Activated CD8-positive, alpha-beta T cell treated with anti-CD3 and anti-CD28 coated beads for 36 hours (primary cell): ENCODE results near the gene MRPS21. TPM values are rescaled to one million over a fixed set of nuclear protein-coding genes. Genes with fewer than 3 reads are reported as not detected.
A peak's percentile ranks its signal among the peaks of the same experiment; 100 is the strongest.
"Not testable (repeated sequence)": the region's sequence is repeated elsewhere in the genome, so short reads cannot be mapped to it uniquely, and the experiment has no call there.

Source experiments
- ATAC-seq: fragments of 200-7000 bp; cut with Tn5 transposase; one replicate; pipeline ENCODE4 v1.10.0; 2021; ENCODE audit warnings: mild to moderate bottlenecking, moderate library complexity
- CTCF ChIA-PET: fragments of 350-600 bp; sonication (Branson Sonifier 250); formaldehyde crosslinking; loops from one replicate; lab custom pipeline; 2021; ENCODE audit warnings: antibody characterized with exemption; lab: Charles Lee
- POLR2A ChIA-PET: fragments of 350-600 bp; sonication (Branson Sonifier 250); formaldehyde crosslinking; loops from one replicate; lab custom pipeline; 2021; ENCODE audit warnings: antibody characterized with exemption; lab: Charles Lee
- DNase-seq: peaks from one replicate; pipeline ENCODE4 v3.0.0-alpha.2; 2020
- H3K27ac Mint-ChIP-seq: one replicate; pipeline ENCODE4 v1.8.0; 2021; ENCODE audit warnings: mild to moderate bottlenecking, mixed read lengths
- H3K27me3 Mint-ChIP-seq: one replicate; pipeline ENCODE4 v1.8.0; 2021; ENCODE audit warnings: mixed read lengths
- H3K36me3 Mint-ChIP-seq: one replicate; pipeline ENCODE4 v1.8.0; 2021; ENCODE audit warnings: low read depth, mixed read lengths
- H3K4me1 Mint-ChIP-seq: one replicate; pipeline ENCODE4 v1.8.0; 2021; ENCODE audit warnings: low read depth, mixed read lengths
- H3K4me3 Mint-ChIP-seq: one replicate; pipeline ENCODE4 v1.8.0; 2021; ENCODE audit warnings: mild to moderate bottlenecking, moderate library complexity, mixed read lengths
- H3K9me3 Mint-ChIP-seq: one replicate; pipeline ENCODE4 v1.8.0; 2021; ENCODE audit warnings: mixed read lengths
- intact Hi-C: fragments of 100-400 bp; cut with micrococcal nuclease; formaldehyde crosslinking; loops from one replicate; pipeline ENCODE4 v1.10.0; 2022
- total RNA-seq, 2 experiments: library from RNA; stranded (reverse); gene quantifications; one replicate each; pipeline ENCODE4 v1.2.3, GENCODE V29; 2021
- TF ChIP-seq, protein P1 (sequence below): fragments of 200-600 bp; IDR thresholded peaks from one replicate; pipeline ENCODE4 v1.8.0; 2022; ENCODE audit warnings: antibody characterized with exemption, mild to moderate bottlenecking

Gene MRPS21
- total RNA-seq, 2 experiments from 2014 or later, result 73.4 to 81.9 TPM

DNA sequence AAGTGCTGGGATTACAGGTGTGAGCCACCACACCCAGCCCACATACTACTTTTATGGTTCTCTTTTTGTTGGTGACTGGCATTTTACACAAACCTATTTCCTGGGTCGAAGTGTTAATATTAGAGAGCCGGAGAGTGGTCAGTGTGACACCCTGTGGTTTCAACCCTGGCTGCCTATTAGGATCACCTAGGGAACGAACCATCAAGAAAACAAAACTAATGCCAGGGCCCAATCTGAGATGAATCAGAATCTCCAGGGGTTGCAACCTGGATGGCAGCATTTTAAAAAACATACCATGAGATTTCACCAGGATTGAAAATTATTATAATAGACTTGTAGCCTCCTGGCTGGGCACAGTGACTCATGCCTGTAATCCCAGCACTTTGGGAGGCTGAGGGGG is 6.1 kb downstream of the MRPS21 start:
- H3K4me3 Mint-ChIP-seq, result no peak overlapping the region
- DNase-seq, result no peak
- POLR2A ChIA-PET, result interaction anchor here (1.0 kb wide), 1 partner anchor 22 kb away, joined by 3 read pairs; the partner anchor contains the start of gene PRPF3
- H3K27me3 Mint-ChIP-seq, result no peaks in the 10 kb centered on the region
- intact Hi-C loops, result no loop called here
- peaks cover 30% of the 10 kb centered on the region for H3K4me1 Mint-ChIP-seq
- peaks cover 53% of the 10 kb centered on the region for H3K36me3 Mint-ChIP-seq
- no peak overlapping the region for H3K27ac Mint-ChIP-seq
- TF ChIP-seq, protein P1, sequence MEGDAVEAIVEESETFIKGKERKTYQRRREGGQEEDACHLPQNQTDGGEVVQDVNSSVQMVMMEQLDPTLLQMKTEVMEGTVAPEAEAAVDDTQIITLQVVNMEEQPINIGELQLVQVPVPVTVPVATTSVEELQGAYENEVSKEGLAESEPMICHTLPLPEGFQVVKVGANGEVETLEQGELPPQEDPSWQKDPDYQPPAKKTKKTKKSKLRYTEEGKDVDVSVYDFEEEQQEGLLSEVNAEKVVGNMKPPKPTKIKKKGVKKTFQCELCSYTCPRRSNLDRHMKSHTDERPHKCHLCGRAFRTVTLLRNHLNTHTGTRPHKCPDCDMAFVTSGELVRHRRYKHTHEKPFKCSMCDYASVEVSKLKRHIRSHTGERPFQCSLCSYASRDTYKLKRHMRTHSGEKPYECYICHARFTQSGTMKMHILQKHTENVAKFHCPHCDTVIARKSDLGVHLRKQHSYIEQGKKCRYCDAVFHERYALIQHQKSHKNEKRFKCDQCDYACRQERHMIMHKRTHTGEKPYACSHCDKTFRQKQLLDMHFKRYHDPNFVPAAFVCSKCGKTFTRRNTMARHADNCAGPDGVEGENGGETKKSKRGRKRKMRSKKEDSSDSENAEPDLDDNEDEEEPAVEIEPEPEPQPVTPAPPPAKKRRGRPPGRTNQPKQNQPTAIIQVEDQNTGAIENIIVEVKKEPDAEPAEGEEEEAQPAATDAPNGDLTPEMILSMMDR, result no peak
- no peaks in the 10 kb centered on the region for H3K9me3 Mint-ChIP-seq
- ATAC-seq, result no peak
- CTCF ChIA-PET, result interaction anchor here (1.3 kb wide), 1 partner anchor 44 kb away, joined by 5 read pairs; no protein-coding TSS in a partner anchor

DNA sequence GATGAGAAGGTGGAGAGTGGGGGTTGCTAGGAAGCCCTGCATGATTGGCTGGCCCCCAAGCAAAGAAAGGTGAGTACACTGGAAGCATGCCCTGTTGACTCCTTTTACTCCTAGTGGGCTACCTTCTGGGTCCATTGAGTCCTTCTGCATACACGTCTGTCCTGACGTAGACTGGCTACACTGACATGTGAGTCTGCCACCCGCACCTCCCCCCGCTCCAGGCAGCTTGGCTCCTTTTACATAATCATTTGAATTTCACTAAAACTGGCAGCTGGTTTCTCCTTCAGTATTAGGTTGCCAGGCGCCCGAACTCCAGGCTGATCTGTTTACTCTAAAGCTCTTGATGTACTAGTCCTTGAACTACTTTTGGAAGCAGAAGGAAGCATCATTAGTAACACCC is 8.7 kb downstream of the MRPS21 start:
- Mint-ChIP-seq H3K4me3 (no peak overlapping the region), H3K27me3 (no peaks in the 10 kb centered on the region), H3K27ac (no peak overlapping the region), H3K36me3 (peaks cover 41% of the 10 kb centered on the region), H3K9me3 (no peaks in the 10 kb centered on the region), H3K4me1 (peaks cover 14% of the 10 kb centered on the region)
- no peak for ATAC-seq
- intact Hi-C loops, result no loop called here
- DNase-seq, result no peak
- ChIA-PET CTCF (interaction anchor here (1.3 kb wide), 1 partner anchor 46 kb away, joined by 4 read pairs; no protein-coding TSS in a partner anchor), POLR2A (interaction anchor here (1.1 to 1.2 kb wide), 2 partner anchors 15 to 19 kb away, joined by 3 to 4 read pairs; no protein-coding TSS in a partner anchor)
- TF ChIP-seq, protein P1, result no peak

GRCh38 chr1:150302902-150303301 is 9.2 kb downstream of the MRPS21 start:
- ChIA-PET POLR2A (interaction anchor here (1.1 kb wide), 2 partner anchors 14 to 18 kb away, joined by 3 to 4 read pairs; no protein-coding TSS in a partner anchor), CTCF (no interaction called here)
- ATAC-seq, result no peak

DNA sequence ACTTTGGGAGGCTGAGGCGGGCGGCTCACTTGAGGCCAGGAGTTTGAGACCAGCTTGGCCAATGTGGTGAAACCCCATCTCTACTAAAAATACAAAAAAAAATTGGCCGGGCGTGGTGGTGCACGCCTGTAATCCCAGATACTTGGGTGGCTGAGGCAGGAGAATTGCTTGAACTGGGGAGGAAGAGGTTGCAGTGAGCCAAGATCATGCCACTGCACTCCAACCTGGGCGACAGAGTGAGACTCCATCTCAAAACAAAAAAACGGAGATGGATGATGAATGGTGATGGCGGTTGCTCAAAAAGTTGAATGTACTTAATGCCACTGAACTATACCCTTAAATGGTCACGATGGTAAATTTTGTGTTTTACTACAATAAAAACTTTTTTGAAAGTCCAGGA is 14.9 kb downstream of the MRPS21 start:
- intact Hi-C loops, H3K27ac Mint-ChIP-seq: not testable (repeated sequence)

More at GRCh38 chr1:150302902-150303301, 9.2 kb downstream of the MRPS21 start:
- no peak for DNase-seq
- Mint-ChIP-seq H3K27me3 (no peaks in the 10 kb centered on the region), H3K27ac (peak overlapping the region; percentile 21), H3K36me3 (peaks cover 42% of the 10 kb centered on the region), H3K9me3 (no peaks in the 10 kb centered on the region), H3K4me3 (no peak overlapping the region), H3K4me1 (peaks cover 10% of the 10 kb centered on the region)
- TF ChIP-seq, protein P1, result no peak
- intact Hi-C loops, result no loop called here

DNA sequence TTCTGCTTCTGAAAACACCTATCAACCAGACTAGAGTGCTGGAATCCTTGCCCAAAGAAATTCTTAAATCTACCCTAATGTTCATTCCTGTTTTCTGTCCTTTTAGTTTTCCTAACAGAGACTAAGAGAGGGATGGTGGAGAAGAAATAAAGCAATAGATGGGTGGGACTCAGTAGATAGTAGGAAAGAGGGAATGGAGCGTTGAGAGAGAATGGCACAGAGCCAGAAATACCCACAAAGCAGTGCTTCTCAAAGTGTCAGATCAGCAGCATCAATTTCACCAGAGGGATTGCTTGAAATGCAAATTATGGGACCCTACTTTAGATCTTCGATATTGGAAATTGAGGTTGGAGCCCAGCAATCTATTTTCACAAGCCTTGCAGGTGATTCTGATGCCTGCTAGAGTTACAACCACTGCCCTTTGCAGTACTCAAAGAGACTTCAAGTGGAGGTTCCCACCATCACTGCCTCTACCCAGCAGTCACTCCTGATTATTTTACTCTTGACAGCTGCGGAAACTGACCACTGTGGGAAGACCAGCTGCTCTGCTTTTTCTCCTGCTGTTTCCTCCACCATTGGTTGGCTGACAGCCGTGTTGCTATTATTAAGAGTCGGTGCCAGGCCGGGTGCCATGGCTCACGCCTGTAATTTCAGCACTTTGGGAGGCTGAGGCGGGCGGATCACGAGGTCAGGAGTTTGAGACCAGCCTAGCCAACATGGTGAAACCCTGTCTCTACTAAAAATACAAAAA is 16.3 kb downstream of the MRPS21 start:
- Mint-ChIP-seq H3K4me3 (no peak overlapping the region), H3K27ac (no peak overlapping the region), H3K4me1 (peaks cover 2% of the 10 kb centered on the region), H3K27me3 (no peaks in the 10 kb centered on the region), H3K36me3 (peaks cover 21% of the 10 kb centered on the region), H3K9me3 (no peaks in the 10 kb centered on the region)
- ChIA-PET CTCF (no interaction called here), POLR2A (no interaction called here)
- TF ChIP-seq, protein P1, result no peak
- intact Hi-C loops, result no loop called here
- no peak for ATAC-seq
- DNase-seq, result no peak

More for the DNA sequence above, 14.9 kb downstream of the MRPS21 start:
- CTCF ChIA-PET, H3K9me3 Mint-ChIP-seq, ATAC-seq, H3K27me3 Mint-ChIP-seq, H3K4me3 Mint-ChIP-seq, H3K4me1 Mint-ChIP-seq, POLR2A ChIA-PET, DNase-seq: not testable (repeated sequence)
- H3K36me3 Mint-ChIP-seq, result peaks cover 21% of the 10 kb centered on the region
